ENCODE measurements around the gene CST8. TPM values are rescaled to one million over a fixed set of nuclear protein-coding genes. Genes with fewer than 3 reads are reported as not detected.
"Not testable (repeated sequence)": the region's sequence is repeated elsewhere in the genome, so short reads cannot be mapped to it uniquely, and the experiment has no call there.

The CST8 gene
- total RNA-seq, 1 donor from 2014 or later: not detected

- Mint-ChIP-seq H3K4me3 (ENCODE audit: unreplicated experiment) (no peak overlapping the region), H3K4me1 (ENCODE audit: unreplicated experiment) (no peaks in the 10 kb centered on the region), H3K9me3 (ENCODE audit: unreplicated experiment) (no peaks in the 10 kb centered on the region), H3K27me3 (ENCODE audit: unreplicated experiment) (no peaks in the 10 kb centered on the region), H3K36me3 (ENCODE audit: low read depth, unreplicated experiment) (no peaks in the 10 kb centered on the region), H3K27ac (ENCODE audit: unreplicated experiment) (no peak overlapping the region)
- TF ChIP-seq CTCF (IDR thresholded peaks at IDR 0.05; ENCODE audit: unreplicated experiment): no peak
- DNase-seq (ENCODE audit: low spot score): no peak
These were observed 34.0 kb upstream of the CST8 start for GRCh38 chr20:23456873-23457272.

- no peak overlapping the region for H3K4me3 Mint-ChIP-seq (ENCODE audit: unreplicated experiment)
- DNase-seq (ENCODE audit: low spot score): no peak
These were observed 31.3 kb upstream of the CST8 start for GRCh38 chr20:23459461-23460150.

GRCh38 chr20:23461180-23461579, 29.7 kb upstream of the CST8 start:
- peaks cover 5% of the 10 kb centered on the region for H3K9me3 Mint-ChIP-seq (ENCODE audit: unreplicated experiment)
- no peaks in the 10 kb centered on the region for H3K36me3 Mint-ChIP-seq (ENCODE audit: low read depth, unreplicated experiment)
- no peak for DNase-seq (ENCODE audit: low spot score)
- no peak for TF ChIP-seq CTCF (IDR thresholded peaks at IDR 0.05; ENCODE audit: unreplicated experiment)
- H3K27me3 Mint-ChIP-seq (ENCODE audit: unreplicated experiment): peaks cover 3% of the 10 kb centered on the region
- no peak overlapping the region for H3K27ac Mint-ChIP-seq (ENCODE audit: unreplicated experiment)
- H3K4me3 Mint-ChIP-seq (ENCODE audit: unreplicated experiment): no peak overlapping the region
- no peaks in the 10 kb centered on the region for H3K4me1 Mint-ChIP-seq (ENCODE audit: unreplicated experiment)

More at GRCh38 chr20:23459461-23460150, 31.3 kb upstream of the CST8 start:
- Mint-ChIP-seq H3K27me3 (ENCODE audit: unreplicated experiment) (no peaks in the 10 kb centered on the region), H3K36me3 (ENCODE audit: low read depth, unreplicated experiment) (no peaks in the 10 kb centered on the region), H3K4me1 (ENCODE audit: unreplicated experiment) (no peaks in the 10 kb centered on the region), H3K9me3 (ENCODE audit: unreplicated experiment) (peaks cover 5% of the 10 kb centered on the region), H3K27ac (ENCODE audit: unreplicated experiment) (no peak overlapping the region)
- no peak for TF ChIP-seq CTCF (IDR thresholded peaks at IDR 0.05; ENCODE audit: unreplicated experiment)

GRCh38 chr20:23466961-23467360, 24.0 kb upstream of the CST8 start:
- H3K4me3 Mint-ChIP-seq (ENCODE audit: unreplicated experiment); H3K27me3 Mint-ChIP-seq (ENCODE audit: unreplicated experiment); DNase-seq (ENCODE audit: low spot score); H3K4me1 Mint-ChIP-seq (ENCODE audit: unreplicated experiment); H3K9me3 Mint-ChIP-seq (ENCODE audit: unreplicated experiment); H3K36me3 Mint-ChIP-seq (ENCODE audit: low read depth, unreplicated experiment); H3K27ac Mint-ChIP-seq (ENCODE audit: unreplicated experiment): not testable (repeated sequence)

- not testable (repeated sequence) for DNase-seq (ENCODE audit: low spot score); H3K9me3 Mint-ChIP-seq (ENCODE audit: unreplicated experiment); H3K27me3 Mint-ChIP-seq (ENCODE audit: unreplicated experiment); H3K27ac Mint-ChIP-seq (ENCODE audit: unreplicated experiment); H3K4me1 Mint-ChIP-seq (ENCODE audit: unreplicated experiment); H3K36me3 Mint-ChIP-seq (ENCODE audit: low read depth, unreplicated experiment); H3K4me3 Mint-ChIP-seq (ENCODE audit: unreplicated experiment)
These were observed 18.6 kb upstream of the CST8 start for GRCh38 chr20:23472306-23472705.

GRCh38 chr20:23473293-23473692, 17.6 kb upstream of the CST8 start:
- not testable (repeated sequence) for H3K4me3 Mint-ChIP-seq (ENCODE audit: unreplicated experiment); H3K27ac Mint-ChIP-seq (ENCODE audit: unreplicated experiment); H3K27me3 Mint-ChIP-seq (ENCODE audit: unreplicated experiment); DNase-seq (ENCODE audit: low spot score); H3K4me1 Mint-ChIP-seq (ENCODE audit: unreplicated experiment); H3K9me3 Mint-ChIP-seq (ENCODE audit: unreplicated experiment); H3K36me3 Mint-ChIP-seq (ENCODE audit: low read depth, unreplicated experiment)

All from endothelial cell (in vitro differentiated cells).